Natural killer cell (primary cell): ENCODE measurements around the gene ANGPT4. TPM values are rescaled to one million over a fixed set of nuclear protein-coding genes. Genes with fewer than 3 reads are reported as not detected.

ENCODE experiments used
- ATAC-seq, 3 donors: fragments of 150-1000 bp in 2 of 3; fragments of 200-7000 bp in 1 of 3; cut with Tn5 transposase; 1 replicate in 1 of 3; 2 replicates in 2 of 3; pipeline ENCODE4 v1.10.0; 2021; ENCODE audit warnings: mild to moderate bottlenecking in 2 of 3, moderate library complexity in 2 of 3
- DNase-seq, 2 donors: peaks; one replicate each; pipeline versions ENCODE4 v3.0.0 to v3.0.0-alpha.2; 2013 to 2021; ENCODE audit warnings: mixed read lengths in 1 of 2
- H3K27ac ChIP-seq: one replicate; pipeline ENCODE4 v1.5.1; 2013; ENCODE audit warnings: mild to moderate bottlenecking, low read length
- H3K27me3 ChIP-seq: one replicate; pipeline ENCODE4 v1.6.1; 2013; ENCODE audit warnings: low read length; ENCODE audit not compliant: control insufficient read depth, insufficient read depth
- H3K36me3 ChIP-seq: one replicate; pipeline ENCODE4 v1.6.1; 2013; ENCODE audit warnings: low read length; ENCODE audit not compliant: control insufficient read depth, insufficient read depth
- H3K4me1 ChIP-seq: one replicate; pipeline ENCODE4 v1.6.1; 2013; ENCODE audit warnings: low read length; ENCODE audit not compliant: control insufficient read depth, insufficient read depth
- H3K4me3 ChIP-seq: one replicate; pipeline ENCODE4 v1.5.1; 2013; ENCODE audit warnings: low read length
- H3K9me3 ChIP-seq: one replicate; pipeline ENCODE4 v1.6.1; 2013; ENCODE audit warnings: low read length; ENCODE audit not compliant: control insufficient read depth, insufficient read depth
- H3K27ac Mint-ChIP-seq, 2 donors: one replicate each; pipeline ENCODE4 v1.8.0; 2022; ENCODE audit warnings: mild to moderate bottlenecking in 2 of 2, mixed read lengths in 2 of 2, moderate library complexity in 1 of 2
- H3K27me3 Mint-ChIP-seq, 2 donors: one replicate each; pipeline ENCODE4 v1.8.0; 2022; ENCODE audit warnings: low read depth in 2 of 2, mixed read lengths in 2 of 2
- H3K36me3 Mint-ChIP-seq: one replicate; pipeline ENCODE4 v1.8.0; 2022; ENCODE audit warnings: mixed read lengths
- H3K4me1 Mint-ChIP-seq, 2 donors: one replicate each; pipeline ENCODE4 v1.8.0; 2022; ENCODE audit warnings: mixed read lengths in 2 of 2
- H3K4me3 Mint-ChIP-seq: one replicate; pipeline ENCODE4 v1.8.0; 2022; ENCODE audit warnings: mild to moderate bottlenecking, moderate library complexity, mixed read lengths
- H3K9me3 Mint-ChIP-seq, 2 donors: one replicate each; pipeline ENCODE4 v1.8.0; 2022; ENCODE audit warnings: mixed read lengths in 2 of 2
- WGBS: methylation state at CpG from one replicate; pipeline ENCODE4 v1.1.7; 2013; ENCODE audit warnings: missing lambda C conversion rate; ENCODE audit not compliant: insufficient coverage; 5-methylcytosine and 5-hydroxymethylcytosine counted together
- intact Hi-C: fragments of 100-400 bp; cut with micrococcal nuclease; formaldehyde crosslinking; loops from one replicate; pipeline ENCODE4 v1.14.2; 2022
- total RNA-seq, 4 donors: library from RNA; stranded (reverse); fragments of 120-200 nt in 1 of 4; gene quantifications; one replicate each; pipeline versions ENCODE4 v1.2.3 to v1.2.4, GENCODE V29; 2013 to 2022
- TF ChIP-seq, protein P1 (sequence below): fragments of 200-600 bp; IDR thresholded peaks from one replicate; pipeline ENCODE4 v1.8.0; 2022; ENCODE audit warnings: antibody characterized with exemption

ANGPT4 gene, protein sequence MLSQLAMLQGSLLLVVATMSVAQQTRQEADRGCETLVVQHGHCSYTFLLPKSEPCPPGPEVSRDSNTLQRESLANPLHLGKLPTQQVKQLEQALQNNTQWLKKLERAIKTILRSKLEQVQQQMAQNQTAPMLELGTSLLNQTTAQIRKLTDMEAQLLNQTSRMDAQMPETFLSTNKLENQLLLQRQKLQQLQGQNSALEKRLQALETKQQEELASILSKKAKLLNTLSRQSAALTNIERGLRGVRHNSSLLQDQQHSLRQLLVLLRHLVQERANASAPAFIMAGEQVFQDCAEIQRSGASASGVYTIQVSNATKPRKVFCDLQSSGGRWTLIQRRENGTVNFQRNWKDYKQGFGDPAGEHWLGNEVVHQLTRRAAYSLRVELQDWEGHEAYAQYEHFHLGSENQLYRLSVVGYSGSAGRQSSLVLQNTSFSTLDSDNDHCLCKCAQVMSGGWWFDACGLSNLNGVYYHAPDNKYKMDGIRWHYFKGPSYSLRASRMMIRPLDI
- total RNA-seq, result not detected
- not detected for total RNA-seq (2013)

DNA sequence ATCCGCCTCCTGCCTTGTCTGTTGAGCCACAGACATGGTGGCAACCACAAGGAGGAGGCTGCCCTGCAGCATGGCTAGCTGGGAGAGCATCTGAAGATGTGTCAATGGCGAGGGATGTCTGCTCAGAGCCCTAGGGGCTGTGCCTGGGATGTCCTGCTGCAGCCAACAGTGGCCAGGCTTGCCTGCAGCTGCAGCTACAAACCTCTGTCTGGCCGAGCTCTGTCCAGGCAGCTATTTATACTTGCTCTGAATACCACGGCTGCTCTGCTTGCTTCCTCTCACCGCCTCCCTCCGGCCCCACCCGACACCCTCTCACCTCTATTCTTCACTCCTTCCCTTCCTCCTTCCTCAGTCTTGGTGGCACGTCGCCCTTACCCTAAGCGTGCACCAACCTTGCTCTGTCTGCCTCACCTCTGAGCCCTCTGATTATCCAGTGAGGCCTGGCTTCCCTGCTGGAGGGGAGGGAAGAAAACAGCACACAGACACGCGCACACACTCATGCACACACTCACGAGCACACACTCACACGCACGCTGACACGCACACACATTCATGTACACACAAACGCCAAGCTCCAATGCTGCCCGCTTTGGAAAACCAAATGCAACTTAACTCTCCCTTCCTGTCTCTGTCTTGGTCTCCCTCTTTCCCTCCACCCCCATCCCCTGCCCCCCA lies at the start of gene ANGPT4:
TSS of gene ANGPT4 (minus strand) at position 210 of the 675 bp plus-strand sequence. CDS start at position 90, 120 bp downstream.
- DNase-seq, result no peak
- Mint-ChIP-seq H3K4me1 (peaks cover 0 to 10% of the 10 kb centered on the region in 2 donors), H3K9me3 (no peaks in the 10 kb centered on the region), H3K36me3 (no peaks in the 10 kb centered on the region), H3K27me3 (peaks cover 0 to 10% of the 10 kb centered on the region in 2 donors), H3K4me3 (no peak within 1 kb of the TSS), H3K27ac (no peak within 1 kb of the TSS)
- TF ChIP-seq, protein P1, sequence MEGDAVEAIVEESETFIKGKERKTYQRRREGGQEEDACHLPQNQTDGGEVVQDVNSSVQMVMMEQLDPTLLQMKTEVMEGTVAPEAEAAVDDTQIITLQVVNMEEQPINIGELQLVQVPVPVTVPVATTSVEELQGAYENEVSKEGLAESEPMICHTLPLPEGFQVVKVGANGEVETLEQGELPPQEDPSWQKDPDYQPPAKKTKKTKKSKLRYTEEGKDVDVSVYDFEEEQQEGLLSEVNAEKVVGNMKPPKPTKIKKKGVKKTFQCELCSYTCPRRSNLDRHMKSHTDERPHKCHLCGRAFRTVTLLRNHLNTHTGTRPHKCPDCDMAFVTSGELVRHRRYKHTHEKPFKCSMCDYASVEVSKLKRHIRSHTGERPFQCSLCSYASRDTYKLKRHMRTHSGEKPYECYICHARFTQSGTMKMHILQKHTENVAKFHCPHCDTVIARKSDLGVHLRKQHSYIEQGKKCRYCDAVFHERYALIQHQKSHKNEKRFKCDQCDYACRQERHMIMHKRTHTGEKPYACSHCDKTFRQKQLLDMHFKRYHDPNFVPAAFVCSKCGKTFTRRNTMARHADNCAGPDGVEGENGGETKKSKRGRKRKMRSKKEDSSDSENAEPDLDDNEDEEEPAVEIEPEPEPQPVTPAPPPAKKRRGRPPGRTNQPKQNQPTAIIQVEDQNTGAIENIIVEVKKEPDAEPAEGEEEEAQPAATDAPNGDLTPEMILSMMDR, result no peak
- Histone ChIP-seq H3K4me3 (no peak within 1 kb of the TSS), H3K27me3 (no peaks in the 10 kb centered on the region), H3K4me1 (no peaks in the 10 kb centered on the region), H3K36me3 (no peaks in the 10 kb centered on the region), H3K27ac (no peak within 1 kb of the TSS), H3K9me3 (no peaks in the 10 kb centered on the region)
- 62% methylated on average over 18 of the region's 18 CpGs for WGBS
- ATAC-seq, result no peak
- intact Hi-C loops, result no loop called here

DNA sequence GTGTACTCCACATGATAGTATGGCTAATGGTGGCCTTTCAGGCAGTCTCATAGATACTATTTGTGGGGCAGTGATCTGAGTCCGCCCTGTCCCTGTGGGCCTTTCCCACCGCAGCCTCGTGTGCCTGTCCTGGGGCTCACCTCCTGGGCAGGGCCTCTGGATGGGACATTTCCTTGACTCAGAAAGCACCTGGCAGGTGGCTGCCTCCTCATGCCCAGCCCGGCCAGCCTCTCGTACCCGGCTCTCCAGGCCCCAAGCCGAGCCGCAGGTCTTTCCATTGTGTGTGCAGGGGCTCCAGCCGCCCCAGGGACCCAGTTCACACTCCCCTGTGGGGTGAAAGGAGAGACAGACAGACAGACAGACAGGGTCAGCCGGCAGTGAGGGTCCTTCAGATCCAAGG lies 47.7 kb upstream of the ANGPT4 start:
- intact Hi-C loops, result no loop called here
- Histone ChIP-seq H3K27me3 (no peaks in the 10 kb centered on the region), H3K9me3 (no peaks in the 10 kb centered on the region), H3K36me3 (no peaks in the 10 kb centered on the region), H3K4me3 (no peak overlapping the region), H3K4me1 (peaks cover 7% of the 10 kb centered on the region), H3K27ac (no peak overlapping the region)
- ATAC-seq, result no peak
- Mint-ChIP-seq H3K9me3 (no peaks in the 10 kb centered on the region), H3K4me1 (peaks cover 6 to 11% of the 10 kb centered on the region in 2 donors), H3K36me3 (no peaks in the 10 kb centered on the region), H3K27ac (no peak overlapping the region), H3K4me3 (no peak overlapping the region), H3K27me3 (peaks cover 16 to 21% of the 10 kb centered on the region in 2 donors)
- 85% methylated on average over 10 of the region's 10 CpGs for WGBS
- TF ChIP-seq, protein P1, result no peak
- DNase-seq, result no peak

DNA sequence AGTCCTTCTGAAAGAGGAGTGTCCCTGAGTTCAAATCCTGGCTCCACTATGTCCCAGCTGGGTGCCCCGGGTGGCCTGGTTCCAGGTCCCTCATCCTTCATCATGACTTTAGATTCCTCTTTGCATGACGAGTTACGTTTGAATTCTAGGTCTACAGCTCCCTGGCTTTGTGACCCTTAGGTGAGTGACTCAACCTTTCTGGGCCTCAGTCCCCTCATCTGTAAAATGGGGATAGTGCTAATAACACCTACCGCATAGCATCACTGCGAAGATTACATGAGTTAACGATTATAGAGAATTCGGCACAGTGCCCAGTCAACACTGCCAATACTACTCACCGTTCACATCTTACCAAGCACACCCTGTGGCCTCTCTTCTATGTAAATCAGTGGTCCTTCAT lies 46.5 kb upstream of the ANGPT4 start:
- H3K27me3 ChIP-seq, result no peaks in the 10 kb centered on the region
- Mint-ChIP-seq H3K27ac (no peak overlapping the region), H3K36me3 (no peaks in the 10 kb centered on the region), H3K27me3 (peaks cover 15 to 16% of the 10 kb centered on the region in 2 donors), H3K4me1 (peaks cover 6 to 16% of the 10 kb centered on the region in 2 donors), H3K9me3 (no peaks in the 10 kb centered on the region), H3K4me3 (no peak overlapping the region)
- H3K9me3 ChIP-seq, result no peaks in the 10 kb centered on the region
- 84% methylated on average over 8 of the region's 8 CpGs for WGBS
- peaks cover 9% of the 10 kb centered on the region for H3K4me1 ChIP-seq
- intact Hi-C loops, result no loop called here
- H3K4me3 ChIP-seq, result no peak overlapping the region
- DNase-seq (no peak), ATAC-seq (no peak)
- no peak overlapping the region for H3K27ac ChIP-seq
- no peaks in the 10 kb centered on the region for H3K36me3 ChIP-seq
- TF ChIP-seq, protein P1, result no peak
